SU-DHL-6 (cell line): ENCODE results near the gene PXDC1.

Experiments used
- CTCF ChIP-seq: fragments of 200-600 bp; sonication (generic); IDR thresholded peaks from one replicate; pipeline ENCODE4 v1.5.1; 2017; ENCODE audit warnings: antibody characterized with exemption, mild to moderate bottlenecking, low read length, moderate library complexity; ENCODE audit not compliant: insufficient read depth, poor library complexity, severe bottlenecking
- EZH2phosphoT487 ChIP-seq: fragments of 200-600 bp; sonication (generic), shearing (Covaris generic); conservative IDR thresholded peaks from 2 replicates; pipeline ENCODE4 v1.6.1; 2018; ENCODE audit warnings: mild to moderate bottlenecking, antibody characterized with exemption, low read length, moderate library complexity, mixed read lengths

- TF ChIP-seq CTCF (no peak), EZH2phosphoT487 (no peak)
Measured at GRCh38 chr6:3737149-3737830, 14.2 kb downstream of the PXDC1 start.
